T-cell (primary cell): ENCODE results near the gene AMPD3. TPM values are rescaled to one million over a fixed set of nuclear protein-coding genes. Genes with fewer than 3 reads are reported as not detected.

Experiments used
- ATAC-seq, 4 experiments: fragments of 200-7000 bp in 3 of 4; fragments of 150-1000 bp in 1 of 4; cut with Tn5 transposase; replicated peaks in 1 of 4; 1 replicate in 3 of 4; 2 replicates in 1 of 4; pipeline ENCODE4 v1.10.0; 2021; ENCODE audit warnings: moderate library complexity in 3 of 4, mild to moderate bottlenecking in 2 of 4, moderate number of reproducible peaks in 1 of 4
- CTCF ChIA-PET, 2 donors: fragments of 300-600 bp; sonication (Branson Sonifier 250); formaldehyde crosslinking; loops; one replicate each; lab custom pipeline; 2022; ENCODE audit warnings: antibody characterized with exemption in 2 of 2; lab: Charles Lee
- POLR2A ChIA-PET, 2 donors: fragments of 300-600 bp; sonication (Branson Sonifier 250); formaldehyde crosslinking; loops; one replicate each; lab custom pipeline; 2022; ENCODE audit warnings: antibody characterized with exemption in 2 of 2; lab: Charles Lee
- DNase-seq, 35 experiments: peaks; one replicate each; pipeline versions ENCODE4 v3.0.0 to v3.0.0-alpha.2; 2013 to 2023
- H3K27ac ChIP-seq: one replicate; pipeline ENCODE4 v1.5.1; 2013; ENCODE audit warnings: low read length
- H3K27me3 ChIP-seq, 2 experiments: replicated peaks in 1 of 2; 1 replicate in 1 of 2; 2 replicates in 1 of 2; pipeline versions ENCODE4 v1.6.1 to v1.7.0; 2013; ENCODE audit warnings: low read length in 1 of 2, mixed read lengths in 1 of 2; ENCODE audit not compliant: control insufficient read depth in 2 of 2, insufficient read depth in 2 of 2; ENCODE audit errors: extremely low read depth in 1 of 2
- H3K36me3 ChIP-seq, 2 donors: 1 replicate in 1 of 2; 2 replicates in 1 of 2; pipeline versions ENCODE4 v1.6.1 to v1.7.0; 2013; ENCODE audit warnings: low read length in 1 of 2; ENCODE audit not compliant: control insufficient read depth in 2 of 2, insufficient read depth in 1 of 2; ENCODE audit errors: extremely low read depth in 1 of 2
- H3K4me1 ChIP-seq, 2 experiments: 1 replicate in 1 of 2; 2 replicates in 1 of 2; pipeline versions ENCODE4 v1.6.1 to v1.7.0; 2013; ENCODE audit warnings: low read length in 2 of 2, mixed read lengths in 1 of 2; ENCODE audit not compliant: insufficient read depth in 2 of 2, control insufficient read depth in 1 of 2; ENCODE audit errors: extremely low read depth in 1 of 2
- H3K4me3 ChIP-seq, 2 donors: 1 replicate in 1 of 2; 2 replicates in 1 of 2; pipeline versions ENCODE4 v1.5.1 to v1.7.0; 2013; ENCODE audit warnings: mild to moderate bottlenecking in 2 of 2, low read length in 1 of 2, moderate library complexity in 1 of 2; ENCODE audit not compliant: control insufficient read depth in 1 of 2; ENCODE audit errors: extremely low read depth in 1 of 2
- H3K9me3 ChIP-seq: 2 replicates; pipeline ENCODE4 v1.7.0; 2013
- H3K27ac Mint-ChIP-seq, 2 donors: one replicate each; pipeline ENCODE4 v1.8.0; 2020 to 2021; ENCODE audit warnings: mild to moderate bottlenecking in 2 of 2, mixed read lengths in 2 of 2
- H3K27me3 Mint-ChIP-seq, 2 donors: one replicate each; pipeline ENCODE4 v1.8.0; 2021 to 2022; ENCODE audit warnings: mixed read lengths in 2 of 2
- H3K36me3 Mint-ChIP-seq: one replicate; pipeline ENCODE4 v1.8.0; 2021; ENCODE audit warnings: mixed read lengths
- H3K4me1 Mint-ChIP-seq, 3 donors: one replicate each; pipeline ENCODE4 v1.8.0; 2020 to 2022; ENCODE audit warnings: mixed read lengths in 3 of 3, mild to moderate bottlenecking in 1 of 3
- H3K4me3 Mint-ChIP-seq, 3 donors: one replicate each; pipeline ENCODE4 v1.8.0; 2020 to 2022; ENCODE audit warnings: mild to moderate bottlenecking in 3 of 3, mixed read lengths in 3 of 3, moderate library complexity in 3 of 3
- H3K9me3 Mint-ChIP-seq, 3 donors: one replicate each; pipeline ENCODE4 v1.8.0; 2020 to 2022; ENCODE audit warnings: mixed read lengths in 3 of 3
- WGBS: methylation state at CpG from one replicate; pipeline ENCODE4 v1.1.5; 2013; ENCODE audit warnings: missing lambda C conversion rate; ENCODE audit not compliant: insufficient coverage; 5-methylcytosine and 5-hydroxymethylcytosine counted together
- total RNA-seq, 35 experiments: library from RNA in 6 of 35; stranded (reverse) in 6 of 35; fragments of 120-200 nt in 1 of 35; gene quantifications; one replicate each; pipeline versions ENCODE4 v1.2.1 to v1.2.4 and lab custom pipeline; 2013 to 2026

The AMPD3 gene
- total RNA-seq, 5 donors from 2014 or later (not counting 1 experiment from before 2014, with no cell fraction given) = 21.1 to 40.0 (median 26.0) TPM

GRCh38 chr11:10460611-10461275 lies 5.7 kb downstream of the AMPD3 start:
- Histone ChIP-seq H3K27me3 (no peaks in the 10 kb centered on the region), H3K4me3 (no peak overlapping the region), H3K36me3 (peaks cover 18 to 43% of the 10 kb centered on the region in 2 donors), H3K27ac (no peak overlapping the region), H3K9me3 (no peaks in the 10 kb centered on the region), H3K4me1 (peaks cover 33 to 51% of the 10 kb centered on the region in 2 experiments)
- ATAC-seq (no peak), DNase-seq (no peak)
- CTCF ChIA-PET = interaction anchor here (0.5 to 1.3 kb wide), 2 partner anchors 15 to 80 kb away, joined by 4 to 6 read pairs; partner anchors contain the start of gene RNF141 (in 1 of the 2)
- Mint-ChIP-seq H3K27ac (peak overlapping the region; percentile 80 to 81), H3K4me1 (peaks cover 49 to 57% (median 54%) of the 10 kb centered on the region in 3 donors), H3K27me3 (no peaks in the 10 kb centered on the region), H3K9me3 (no peaks in the 10 kb centered on the region), H3K36me3 (peaks cover 41% of the 10 kb centered on the region), H3K4me3 (no peak overlapping the region)
- 83% methylated on average over 1 of the region's 5 CpGs for WGBS
- POLR2A ChIA-PET = no interaction called here

GRCh38 chr11:10461276-10461790 lies 6.3 kb downstream of the AMPD3 start:
- Histone ChIP-seq H3K9me3 (no peaks in the 10 kb centered on the region), H3K27ac (no peak overlapping the region), H3K4me1 (peaks cover 31 to 47% of the 10 kb centered on the region in 2 experiments), H3K36me3 (peaks cover 18 to 43% of the 10 kb centered on the region in 2 donors), H3K4me3 (no peak overlapping the region), H3K27me3 (no peaks in the 10 kb centered on the region)
- DNase-seq (no peak), ATAC-seq (no peak)
- ChIA-PET POLR2A (no interaction called here), CTCF (interaction anchor here (0.5 to 1.3 kb wide), 3 partner anchors 15 to 80 kb away, joined by 3 to 6 read pairs (median 4); partner anchors contain the start of gene RNF141 (in 1 of the 2))
- H3K9me3 Mint-ChIP-seq = no peaks in the 10 kb centered on the region
- H3K4me3 Mint-ChIP-seq = no peak overlapping the region
- H3K27me3 Mint-ChIP-seq = no peaks in the 10 kb centered on the region
- 100% methylated on average over 7 of the region's 9 CpGs for WGBS
- no peak overlapping the region for H3K27ac Mint-ChIP-seq
- peaks cover 41% of the 10 kb centered on the region for H3K36me3 Mint-ChIP-seq
- H3K4me1 Mint-ChIP-seq = peaks cover 43 to 53% (median 50%) of the 10 kb centered on the region in 3 donors

GRCh38 chr11:10462746-10463300 lies 7.8 kb downstream of the AMPD3 start:
- CTCF ChIA-PET = no interaction called here
- Mint-ChIP-seq H3K27me3 (no peaks in the 10 kb centered on the region), H3K4me3 (no peak overlapping the region), H3K36me3 (peaks cover 52% of the 10 kb centered on the region), H3K27ac (no peak overlapping the region), H3K9me3 (no peaks in the 10 kb centered on the region), H3K4me1 (peaks cover 28 to 38% (median 35%) of the 10 kb centered on the region in 3 donors)
- no peak overlapping the region for H3K4me3 ChIP-seq
- no peak overlapping the region for H3K27ac ChIP-seq
- DNase-seq = no peak
- no peak for ATAC-seq
- H3K9me3 ChIP-seq = no peaks in the 10 kb centered on the region
- POLR2A ChIA-PET = interaction anchor here in 1 of 2 donors (0.6 kb wide), 1 partner anchor 33 kb away, joined by 6 read pairs; no protein-coding TSS in a partner anchor
- H3K36me3 ChIP-seq = peaks cover 18 to 43% of the 10 kb centered on the region in 2 donors
- no peaks in the 10 kb centered on the region for H3K27me3 ChIP-seq
- H3K4me1 ChIP-seq = peaks cover 19 to 32% of the 10 kb centered on the region in 2 experiments
- 100% methylated on average over 2 of the region's 5 CpGs for WGBS

- Histone ChIP-seq H3K36me3 (peaks cover 18 to 31% of the 10 kb centered on the region in 2 donors), H3K9me3 (no peaks in the 10 kb centered on the region), H3K27ac (no peak overlapping the region), H3K27me3 (no peaks in the 10 kb centered on the region), H3K4me3 (no peak overlapping the region), H3K4me1 (peaks cover 0 to 7% of the 10 kb centered on the region in 2 experiments)
- no peak for ATAC-seq
- H3K4me1 Mint-ChIP-seq = peaks cover 20 to 49% (median 43%) of the 10 kb centered on the region in 3 donors
- CTCF ChIA-PET = interaction anchor here in 1 of 2 donors (1.2 kb wide), 1 partner anchor 59 kb away, joined by 3 read pairs; no protein-coding TSS in a partner anchor
- peaks cover 38% of the 10 kb centered on the region for H3K36me3 Mint-ChIP-seq
- WGBS = 90% methylated on average over 4 of the region's 4 CpGs
- no peak overlapping the region for H3K4me3 Mint-ChIP-seq
- POLR2A ChIA-PET = no interaction called here
- H3K27me3 Mint-ChIP-seq = no peaks in the 10 kb centered on the region
- no peaks in the 10 kb centered on the region for H3K9me3 Mint-ChIP-seq
- DNase-seq = peak in 1 of 35 experiments; percentile 1
- peak overlapping the region in 1 of 2 donors; percentile 53 for H3K27ac Mint-ChIP-seq
Measured at GRCh38 chr11:10473371-10473770, 18.3 kb downstream of the AMPD3 start.

- ChIA-PET POLR2A (no interaction called here), CTCF (no interaction called here)
- DNase-seq (peak in 1 of 35 experiments; percentile 21), ATAC-seq (no peak)
- H3K27ac ChIP-seq = no peak overlapping the region
- H3K9me3 ChIP-seq = no peaks in the 10 kb centered on the region
- Mint-ChIP-seq H3K36me3 (peaks cover 36% of the 10 kb centered on the region), H3K4me1 (peaks cover 20 to 42% (median 39%) of the 10 kb centered on the region in 3 donors), H3K27ac (peak overlapping the region in 1 of 2 donors; percentile 48), H3K4me3 (no peak overlapping the region), H3K27me3 (no peaks in the 10 kb centered on the region), H3K9me3 (no peaks in the 10 kb centered on the region)
- peaks cover 18 to 33% of the 10 kb centered on the region in 2 donors for H3K36me3 ChIP-seq
- WGBS = 86% methylated on average over 1 of the region's 2 CpGs
- H3K4me3 ChIP-seq = no peak overlapping the region
- no peaks in the 10 kb centered on the region for H3K27me3 ChIP-seq
- peaks cover 0 to 7% of the 10 kb centered on the region in 2 experiments for H3K4me1 ChIP-seq
Measured at GRCh38 chr11:10474551-10474950, 19.5 kb downstream of the AMPD3 start.

GRCh38 chr11:10476342-10476741 lies 21.3 kb downstream of the AMPD3 start:
- Histone ChIP-seq H3K9me3 (no peaks in the 10 kb centered on the region), H3K4me3 (no peak overlapping the region), H3K27me3 (no peaks in the 10 kb centered on the region), H3K27ac (no peak overlapping the region), H3K4me1 (peaks cover 0 to 7% of the 10 kb centered on the region in 2 experiments), H3K36me3 (peaks cover 23 to 40% of the 10 kb centered on the region in 2 donors)
- Mint-ChIP-seq H3K27ac (peak overlapping the region; percentile 59 to 79), H3K4me3 (no peak overlapping the region), H3K27me3 (no peaks in the 10 kb centered on the region), H3K36me3 (peaks cover 42% of the 10 kb centered on the region), H3K4me1 (peaks cover 19 to 42% (median 37%) of the 10 kb centered on the region in 3 donors), H3K9me3 (no peaks in the 10 kb centered on the region)
- ATAC-seq (no peak), DNase-seq (no peak)
- ChIA-PET CTCF (interaction anchor here (0.6 to 0.7 kb wide), 2 partner anchors 15 to 742 kb away, joined by 3 to 4 read pairs; no protein-coding TSS in a partner anchor), POLR2A (interaction anchor here (0.6 kb wide), 2 partner anchors 10 to 289 kb away, joined by 4 to 7 read pairs; no protein-coding TSS in a partner anchor)
- 88% methylated on average over 1 of the region's 1 CpG for WGBS
